Measurements from ENCODE around the gene ITPR2.

The ITPR2 gene

GRCh38 chr12:26555139-26555538 is 277.9 kb downstream of the ITPR2 start:
- Histone ChIP-seq H3K27ac (ENCODE audit: low read length) (0 out of 2 replicates have a peak overlapping the region, but pooled peaks have one; percentile 61), H3K9me3 (ENCODE audit: insufficient read depth, low read length) (no peaks in the 10 kb centered on the region), H3K4me1 (ENCODE audit: low read length) (peaks cover 57% of the 10 kb centered on the region), H3K4me3 (ENCODE audit: low read length) (peak overlapping the region; percentile 19; the same call in 1 of the 2 replicates), H3K9ac (ENCODE audit: low read length) (no peak overlapping the region), H3K36me3 (replicated peaks; ENCODE audit: low read depth, low read length) (peaks cover 42% of the 10 kb centered on the region), H3K27me3 (ENCODE audit: low read depth, low read length) (peaks cover 4% of the 10 kb centered on the region; the same call in 1 of the 2 replicates), H2AFZ (ENCODE audit: low read depth, low read length) (no peak overlapping the region), H4K20me1 (ENCODE audit: insufficient read depth, low read length) (peaks cover 53% of the 10 kb centered on the region), H3K79me2 (ENCODE audit: low read length) (no peaks in the 10 kb centered on the region), H3K4me2 (ENCODE audit: low read length) (peak overlapping the region; percentile 64)
- TF ChIP-seq CTCF (IDR thresholded peaks at IDR 0.05; ENCODE audit: low read depth, low read length): no peak
- TF ChIP-seq EZH2phosphoT487 (IDR thresholded peaks at IDR 0.05; ENCODE audit: low read depth): no peak

DNA sequence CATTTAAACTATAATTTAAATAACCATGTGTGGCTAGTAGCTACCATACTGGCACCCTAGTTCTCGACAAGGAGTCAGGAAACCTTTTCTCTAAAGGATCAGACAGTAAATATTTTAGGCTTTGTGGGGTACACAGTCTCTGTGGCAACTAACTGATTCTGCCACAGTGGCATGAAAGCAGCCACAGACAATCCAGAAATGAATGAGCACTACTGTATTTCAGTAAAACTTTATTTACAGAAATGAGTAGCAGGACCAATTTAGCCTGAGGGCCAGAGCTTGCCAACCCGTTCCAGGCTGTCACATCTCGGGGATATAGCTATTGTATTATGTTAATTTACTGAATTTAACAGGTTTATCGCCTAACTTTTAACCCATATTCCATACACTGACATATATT is 278.7 kb downstream of the ITPR2 start:
- peaks cover 42% of the 10 kb centered on the region for H3K36me3 ChIP-seq (replicated peaks; ENCODE audit: low read depth, low read length)
- peak overlapping the region; percentile 61 for H3K27ac ChIP-seq (ENCODE audit: low read length)
- H3K4me1 ChIP-seq (ENCODE audit: low read length): peaks cover 57% of the 10 kb centered on the region
- H3K4me2 ChIP-seq (ENCODE audit: low read length): peak overlapping the region; percentile 64
- TF ChIP-seq CTCF (IDR thresholded peaks at IDR 0.05; ENCODE audit: low read depth, low read length) (no peak), EZH2phosphoT487 (IDR thresholded peaks at IDR 0.05; ENCODE audit: low read depth) (no peak)
- H3K4me3 ChIP-seq (ENCODE audit: low read length): peak overlapping the region; percentile 19
- no peaks in the 10 kb centered on the region for H3K9me3 ChIP-seq (ENCODE audit: insufficient read depth, low read length)
- peaks cover 53% of the 10 kb centered on the region for H4K20me1 ChIP-seq (ENCODE audit: insufficient read depth, low read length)
- H3K27me3 ChIP-seq (ENCODE audit: low read depth, low read length): peaks cover 4% of the 10 kb centered on the region; the same call in 1 of the 2 replicates
- H3K9ac ChIP-seq (ENCODE audit: low read length): no peak overlapping the region
- no peak overlapping the region for H2AFZ ChIP-seq (ENCODE audit: low read depth, low read length)
- H3K79me2 ChIP-seq (ENCODE audit: low read length): no peaks in the 10 kb centered on the region

DNA sequence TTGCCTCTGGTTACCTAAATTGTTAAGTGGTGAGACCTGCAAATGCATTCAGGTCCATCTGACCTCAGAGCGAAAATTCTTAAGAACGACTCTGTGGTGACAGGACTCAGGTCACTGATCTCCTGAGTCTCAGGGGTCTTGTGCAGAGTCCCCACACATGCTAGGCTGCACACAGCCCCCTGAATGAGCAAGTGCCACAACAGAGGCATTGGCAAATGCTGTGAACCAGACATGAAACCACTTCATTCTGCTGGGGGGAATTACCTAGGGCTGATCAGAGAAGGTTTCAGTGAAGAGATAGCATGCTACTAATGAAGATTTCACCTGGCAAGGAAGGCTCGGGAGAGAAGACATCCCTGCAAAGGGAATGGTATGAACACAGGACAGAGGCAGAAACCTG is 281.6 kb downstream of the ITPR2 start:
- peaks cover 44% of the 10 kb centered on the region for H3K36me3 ChIP-seq (replicated peaks; ENCODE audit: low read depth, low read length)
- no peak overlapping the region for H3K9ac ChIP-seq (ENCODE audit: low read length)
- H3K9me3 ChIP-seq (ENCODE audit: insufficient read depth, low read length): no peaks in the 10 kb centered on the region
- H3K4me2 ChIP-seq (ENCODE audit: low read length): peak overlapping the region; percentile 57
- peaks cover 52% of the 10 kb centered on the region for H3K4me1 ChIP-seq (ENCODE audit: low read length)
- H3K27ac ChIP-seq (ENCODE audit: low read length): no peak overlapping the region
- H4K20me1 ChIP-seq (ENCODE audit: insufficient read depth, low read length): peaks cover 49% of the 10 kb centered on the region
- H2AFZ ChIP-seq (ENCODE audit: low read depth, low read length): no peak overlapping the region
- peaks cover 4% of the 10 kb centered on the region; the same call in 1 of the 2 replicates for H3K27me3 ChIP-seq (ENCODE audit: low read depth, low read length)
- H3K4me3 ChIP-seq (ENCODE audit: low read length): no peak overlapping the region
- TF ChIP-seq CTCF (IDR thresholded peaks at IDR 0.05; ENCODE audit: low read depth, low read length): no peak
- TF ChIP-seq EZH2phosphoT487 (IDR thresholded peaks at IDR 0.05; ENCODE audit: low read depth): no peak
- H3K79me2 ChIP-seq (ENCODE audit: low read length): no peaks in the 10 kb centered on the region

DNA sequence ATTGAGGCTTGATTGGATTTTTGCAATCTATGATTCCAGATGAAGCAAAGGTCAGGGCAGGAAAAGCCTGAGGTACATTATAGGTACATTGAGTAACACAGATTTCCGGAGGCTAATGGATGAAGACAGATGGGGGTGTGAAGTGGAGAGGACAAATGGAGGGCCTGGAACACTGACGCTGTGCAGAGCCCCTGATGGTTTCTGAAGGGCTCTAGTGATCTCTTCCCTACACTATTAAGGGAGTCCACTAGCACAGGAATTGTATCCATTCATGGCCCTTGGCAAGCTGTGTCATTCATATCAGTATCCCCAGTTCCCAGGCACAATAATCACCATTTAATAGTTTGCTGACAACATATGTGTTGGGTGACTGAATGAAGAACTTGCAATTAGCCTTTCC is 284.8 kb downstream of the ITPR2 start:
- Histone ChIP-seq H4K20me1 (ENCODE audit: insufficient read depth, low read length) (peaks cover 25% of the 10 kb centered on the region), H3K36me3 (replicated peaks; ENCODE audit: low read depth, low read length) (peaks cover 45% of the 10 kb centered on the region), H3K4me2 (ENCODE audit: low read length) (no peak overlapping the region), H3K79me2 (ENCODE audit: low read length) (no peaks in the 10 kb centered on the region), H3K9me3 (ENCODE audit: insufficient read depth, low read length) (0 out of 2 replicates have a peak, but pooled peaks cover 3% of the 10 kb centered on the region), H3K9ac (ENCODE audit: low read length) (no peak overlapping the region), H3K27me3 (ENCODE audit: low read depth, low read length) (peaks cover 4% of the 10 kb centered on the region; the same call in 1 of the 2 replicates), H3K4me1 (ENCODE audit: low read length) (peaks cover 21% of the 10 kb centered on the region), H3K27ac (ENCODE audit: low read length) (no peak overlapping the region), H2AFZ (ENCODE audit: low read depth, low read length) (no peak overlapping the region), H3K4me3 (ENCODE audit: low read length) (no peak overlapping the region)
- no peak for TF ChIP-seq EZH2phosphoT487 (IDR thresholded peaks at IDR 0.05; ENCODE audit: low read depth)
- TF ChIP-seq CTCF (IDR thresholded peaks at IDR 0.05; ENCODE audit: low read depth, low read length): no peak

All from OCI-LY3 (cell line).